Myocyte (in vitro differentiated cells): Measurements from ENCODE around the gene WDTC1. TPM values are rescaled to one million over a fixed set of nuclear protein-coding genes. Genes with fewer than 3 reads are reported as not detected.
"Not testable (repeated sequence)": the region's sequence is repeated elsewhere in the genome, so short reads cannot be mapped to it uniquely, and the experiment has no call there.

Experiments used
- DNase-seq: peaks from one replicate; pipeline ENCODE4 v3.0.0-alpha.2; 2012; ENCODE audit warnings: low read depth
- polyA plus RNA-seq: library from polyadenylated mRNA; unstranded; fragments of >200 nt; gene quantifications from one replicate; pipeline ENCODE4 v1.2.1, GENCODE V29; 2012; ENCODE audit warnings: missing spikeins
- total RNA-seq: library from RNA; depleted of rRNA; stranded (reverse); fragments of >200 nt; gene quantifications from 2 replicates; pipeline ENCODE4 v1.2.3, GENCODE V29; 2014

The WDTC1 gene, protein sequence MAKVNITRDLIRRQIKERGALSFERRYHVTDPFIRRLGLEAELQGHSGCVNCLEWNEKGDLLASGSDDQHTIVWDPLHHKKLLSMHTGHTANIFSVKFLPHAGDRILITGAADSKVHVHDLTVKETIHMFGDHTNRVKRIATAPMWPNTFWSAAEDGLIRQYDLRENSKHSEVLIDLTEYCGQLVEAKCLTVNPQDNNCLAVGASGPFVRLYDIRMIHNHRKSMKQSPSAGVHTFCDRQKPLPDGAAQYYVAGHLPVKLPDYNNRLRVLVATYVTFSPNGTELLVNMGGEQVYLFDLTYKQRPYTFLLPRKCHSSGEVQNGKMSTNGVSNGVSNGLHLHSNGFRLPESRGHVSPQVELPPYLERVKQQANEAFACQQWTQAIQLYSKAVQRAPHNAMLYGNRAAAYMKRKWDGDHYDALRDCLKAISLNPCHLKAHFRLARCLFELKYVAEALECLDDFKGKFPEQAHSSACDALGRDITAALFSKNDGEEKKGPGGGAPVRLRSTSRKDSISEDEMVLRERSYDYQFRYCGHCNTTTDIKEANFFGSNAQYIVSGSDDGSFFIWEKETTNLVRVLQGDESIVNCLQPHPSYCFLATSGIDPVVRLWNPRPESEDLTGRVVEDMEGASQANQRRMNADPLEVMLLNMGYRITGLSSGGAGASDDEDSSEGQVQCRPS
- total RNA-seq = 23.7 and 30.1 TPM in 2 replicates
- polyA plus RNA-seq = 30.5 TPM

DNA sequence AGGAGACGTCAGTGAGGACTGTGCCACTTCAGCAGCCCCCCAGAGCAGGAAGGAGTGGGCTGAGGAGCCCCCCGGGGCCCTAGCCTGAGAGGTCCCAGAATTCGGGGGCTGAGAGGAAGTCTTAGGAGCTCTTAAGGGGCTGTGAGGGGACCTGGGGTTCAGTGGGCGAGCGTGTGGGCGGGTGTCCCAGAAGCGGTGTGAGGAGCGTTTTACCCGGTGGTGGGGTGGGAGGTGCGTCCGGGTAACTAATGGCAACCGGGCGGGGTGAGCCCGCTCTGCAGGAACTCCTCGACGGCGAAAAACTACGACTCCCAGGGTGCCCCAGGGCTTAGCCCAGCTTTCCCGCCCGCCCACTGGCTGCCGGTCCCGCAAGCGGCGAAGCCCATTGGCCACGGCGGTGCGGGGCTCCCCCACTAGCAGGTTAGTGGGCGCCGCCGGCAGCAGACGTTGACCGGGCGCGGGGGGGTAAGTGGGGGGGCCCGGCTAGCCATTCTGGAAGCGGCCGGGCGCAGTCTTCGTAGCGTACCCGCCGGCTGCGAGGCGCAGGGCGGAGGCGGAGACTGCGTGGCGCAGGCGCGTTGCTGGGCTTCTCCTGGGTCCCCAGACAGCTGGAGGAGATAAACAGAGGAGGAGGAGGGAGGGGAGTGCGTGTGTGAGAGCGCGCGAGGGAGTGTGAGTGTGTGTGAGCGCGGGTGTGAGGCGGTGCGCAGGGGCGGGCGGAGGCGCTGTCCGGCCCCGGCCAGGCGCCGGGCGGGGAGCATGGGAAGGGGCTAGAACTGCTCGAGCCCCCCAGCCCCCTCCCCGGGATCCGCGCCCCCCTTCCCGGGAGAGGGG lies at the start of gene WDTC1:
WDTC1 (plus strand) TSS at position 584 of the 834 bp plus-strand sequence. CDS start 26,423 bp downstream, outside the sequence.
- DNase-seq = peak; percentile 96

DNA sequence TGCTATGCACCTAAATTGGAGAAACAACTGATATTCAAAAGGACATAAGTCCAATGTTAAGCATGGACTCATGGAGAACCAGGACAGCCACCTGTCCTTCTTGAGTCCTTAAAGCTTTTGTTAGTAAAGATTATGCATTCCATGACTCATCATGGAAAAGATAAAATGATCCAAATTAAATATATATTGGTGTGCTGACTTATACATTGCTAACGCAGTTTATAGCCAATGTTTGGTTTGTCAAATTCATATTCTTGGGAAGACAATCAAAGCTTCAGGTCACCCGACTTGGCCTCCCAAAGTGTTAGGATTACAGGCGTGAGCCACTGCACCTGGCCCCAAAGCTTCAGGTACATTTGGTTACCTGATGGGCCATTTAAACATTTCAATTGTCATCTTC lies 49.8 kb upstream of the WDTC1 start:
- DNase-seq = not testable (repeated sequence)

DNA sequence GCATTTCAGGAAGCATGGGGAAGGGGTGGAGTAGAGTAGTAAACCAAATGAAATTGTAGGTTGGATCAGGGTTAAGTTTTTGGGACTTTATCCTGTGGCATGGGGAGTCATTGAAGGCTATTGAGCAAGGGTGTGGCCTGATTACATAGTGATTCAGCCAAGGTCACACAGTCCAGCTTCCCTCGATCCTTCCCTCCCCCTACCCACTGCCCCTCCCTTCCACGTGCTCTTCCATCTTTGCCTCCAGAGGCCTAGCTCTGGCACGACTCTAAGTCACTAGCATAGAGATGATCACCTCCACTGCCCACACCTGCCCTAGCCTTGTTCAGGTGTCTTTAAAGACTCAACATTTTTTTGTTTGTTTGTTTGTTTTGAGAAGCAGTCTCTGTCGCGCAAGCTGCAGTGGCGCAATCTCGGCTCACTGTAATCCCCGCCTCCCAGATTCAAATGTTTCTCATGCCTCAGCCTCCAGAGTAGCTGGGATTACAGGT lies 42.3 kb upstream of the WDTC1 start:
- no peak for DNase-seq

DNA sequence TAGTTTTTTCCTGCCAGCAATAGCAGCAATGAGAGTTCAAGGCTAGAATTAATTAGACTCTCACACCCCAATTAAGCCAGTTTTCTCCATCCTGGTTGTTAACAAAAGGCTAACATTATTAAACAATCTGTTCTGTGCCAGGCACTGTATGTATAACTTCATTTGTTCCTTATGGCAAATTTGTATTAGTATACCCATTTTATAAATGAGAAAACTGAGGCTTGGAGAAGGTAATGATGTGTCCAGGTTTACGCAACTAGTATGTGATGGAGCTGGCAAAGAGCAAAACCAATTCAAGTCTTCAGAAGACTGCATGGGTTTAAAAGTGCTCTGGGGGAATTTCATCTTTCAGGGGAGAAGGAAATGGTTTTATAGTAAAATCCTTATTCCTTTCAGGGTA lies 41.2 kb upstream of the WDTC1 start:
- no peak for DNase-seq

DNA sequence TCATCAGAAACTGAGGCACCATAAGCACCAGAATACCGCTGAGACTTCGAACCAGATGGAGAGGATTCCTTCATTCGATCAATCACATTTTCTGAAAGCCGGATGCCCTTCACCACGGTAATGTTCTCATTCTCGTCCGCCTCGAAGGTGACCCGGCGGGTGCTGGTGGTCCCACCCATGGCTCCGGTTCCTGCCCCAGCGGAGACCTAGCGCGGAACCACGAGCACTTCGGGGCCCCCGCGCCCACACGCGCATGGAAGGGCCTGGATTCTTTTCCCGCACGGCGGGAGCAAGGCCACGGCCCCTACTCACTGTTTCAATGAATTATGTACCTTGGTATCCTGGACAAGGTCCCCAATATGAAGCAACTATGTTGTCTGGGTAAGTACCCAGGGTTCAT lies 33.1 kb upstream of the WDTC1 start:
- DNase-seq = no peak

DNA sequence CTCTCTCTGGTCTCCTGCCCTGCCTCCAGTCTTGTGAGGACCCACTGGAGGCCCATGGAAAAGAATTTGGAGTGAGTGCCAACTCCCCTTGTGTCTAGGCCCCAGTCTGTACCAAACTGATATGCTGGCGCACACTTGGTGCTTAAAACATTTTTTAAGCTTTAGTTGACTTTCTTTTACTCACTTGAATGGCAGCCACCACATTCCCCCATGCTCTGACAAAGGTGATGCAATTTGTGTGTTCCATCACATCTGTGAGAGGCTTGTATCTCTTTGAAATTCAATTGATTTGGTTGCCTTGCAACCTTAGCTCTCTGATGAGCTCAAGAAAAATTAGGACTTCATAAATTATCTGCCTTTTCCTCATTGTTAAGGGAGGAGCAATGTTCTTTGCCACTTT lies 30.5 kb upstream of the WDTC1 start:
- DNase-seq = no peak

DNA sequence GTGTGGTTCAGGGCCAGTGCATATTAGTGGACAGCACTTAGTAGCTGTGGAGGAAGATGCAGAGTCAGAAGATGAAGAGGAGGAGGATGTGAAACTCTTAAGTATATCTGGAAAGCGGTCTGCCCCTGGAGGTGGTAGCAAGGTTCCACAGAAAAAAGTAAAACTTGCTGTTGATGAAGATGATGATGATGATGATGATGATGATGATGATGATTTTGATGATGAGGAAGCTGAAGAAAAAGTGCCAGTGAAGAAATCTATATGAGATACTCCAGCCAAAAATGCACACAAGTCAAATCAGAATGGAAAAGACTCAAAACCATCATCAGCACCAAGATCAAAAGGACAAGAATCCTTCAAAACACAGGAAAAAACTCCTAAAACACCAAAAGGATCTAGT lies 27.2 kb upstream of the WDTC1 start:
- DNase-seq = not testable (repeated sequence)

DNA sequence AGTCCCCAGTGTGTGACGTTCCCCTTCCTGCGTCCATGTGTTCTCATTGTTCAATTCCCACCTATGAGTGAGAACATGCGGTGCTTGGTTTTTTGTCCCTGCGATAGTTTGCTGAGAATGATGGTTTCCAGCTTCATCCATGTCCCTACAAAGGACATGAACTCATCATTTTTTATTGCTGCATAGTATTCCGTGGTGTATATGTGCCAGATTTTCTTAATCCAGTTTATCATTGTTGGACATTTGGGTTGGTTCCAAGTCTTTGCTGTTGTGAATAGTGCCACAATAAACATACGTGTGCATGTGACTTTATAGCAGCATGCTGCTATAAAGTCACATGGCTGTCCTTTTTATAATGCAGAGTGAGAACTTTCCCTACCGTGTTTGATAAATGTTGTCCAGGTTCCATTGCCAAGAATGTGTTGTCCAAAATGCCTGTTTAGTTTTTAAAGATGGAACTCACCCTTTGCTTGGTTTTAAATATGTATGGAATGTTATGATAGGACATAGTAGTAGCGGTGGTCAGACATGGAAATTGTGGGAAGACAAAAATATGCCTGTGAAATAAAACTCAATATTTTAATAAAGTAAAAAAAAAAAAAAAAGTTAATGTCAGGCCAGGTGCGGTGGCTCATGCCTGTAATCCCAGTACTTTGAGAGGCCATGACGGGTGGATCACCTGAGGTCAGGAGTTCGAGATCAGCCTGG lies 26.1 kb upstream of the WDTC1 start:
- DNase-seq = not testable (repeated sequence)

DNA sequence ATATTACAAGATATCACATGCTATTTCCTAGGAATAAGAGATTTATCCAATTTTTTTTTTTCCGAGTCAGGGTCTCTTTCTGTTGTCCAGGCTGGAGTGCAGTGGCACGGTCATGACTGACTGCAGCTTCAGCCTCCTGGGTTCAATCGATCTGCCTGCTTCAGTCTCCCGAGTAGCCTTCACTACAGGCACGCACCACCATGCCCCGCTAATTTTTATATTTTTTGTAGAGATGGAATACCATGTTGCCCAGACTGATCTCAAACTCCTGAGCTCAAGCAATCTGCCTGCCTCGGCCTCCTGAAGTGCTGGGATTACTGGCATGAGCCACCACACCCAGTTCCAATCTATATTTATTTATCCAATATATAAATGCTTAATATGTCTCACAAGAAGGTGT lies 18.0 kb upstream of the WDTC1 start:
- no peak for DNase-seq

DNA sequence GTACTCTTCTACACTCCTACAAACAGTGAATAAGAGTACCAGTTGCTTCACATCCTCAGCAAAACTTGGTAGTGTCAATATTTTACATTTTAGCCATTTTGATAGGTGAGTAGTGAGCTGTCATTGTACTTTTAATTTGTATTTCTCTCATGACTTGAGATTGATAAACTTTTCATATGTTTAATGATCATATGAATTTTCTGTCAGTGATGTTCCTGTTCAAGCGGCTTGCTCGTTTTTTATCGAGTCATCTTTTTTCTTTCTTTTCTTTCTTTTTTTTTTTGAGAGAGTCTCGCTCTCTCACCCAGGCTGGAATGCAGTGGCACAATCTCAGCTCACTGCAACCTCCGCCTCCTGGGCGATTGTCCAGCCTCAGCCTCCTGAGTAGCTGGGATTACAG lies 17.0 kb upstream of the WDTC1 start:
- no peak for DNase-seq

DNA sequence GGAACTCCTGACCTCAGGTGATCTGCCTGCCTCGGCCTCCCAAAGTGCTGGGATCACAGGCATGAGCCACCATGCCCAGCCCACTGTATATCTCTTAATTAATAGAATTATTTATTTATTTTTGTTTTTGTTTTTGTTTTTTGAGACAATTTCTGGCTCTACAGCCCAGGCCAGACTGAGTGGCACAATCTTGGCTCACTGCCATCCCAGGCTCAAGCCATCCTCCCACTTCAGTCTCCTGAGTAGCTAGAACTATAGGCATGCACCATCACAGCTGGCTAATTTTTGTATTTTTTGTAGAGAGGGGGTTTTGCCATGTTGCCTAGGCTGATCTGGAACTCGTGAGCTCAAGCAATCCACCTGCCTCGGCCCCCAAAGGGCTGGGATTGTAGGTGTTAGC lies 15.7 kb upstream of the WDTC1 start:
- no peak for DNase-seq

DNA sequence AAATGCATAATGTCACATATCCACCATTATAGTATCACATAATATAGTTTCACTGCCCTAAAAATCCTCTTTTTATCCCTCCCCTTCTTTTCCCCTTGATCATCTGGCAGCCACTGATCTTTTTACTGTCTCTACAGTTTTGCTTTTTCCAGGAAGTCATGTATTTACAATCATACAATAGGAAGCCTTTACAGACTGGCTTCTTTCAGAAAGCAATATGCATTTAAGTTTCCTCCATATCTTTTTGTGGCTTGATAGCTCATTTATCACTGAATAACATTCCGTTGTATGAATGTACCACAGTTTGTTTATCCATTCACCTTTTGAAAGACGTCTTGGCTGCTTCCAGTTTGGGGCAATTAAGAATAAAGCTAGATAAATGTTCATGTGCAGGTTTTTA lies 14.3 kb upstream of the WDTC1 start:
- no peak for DNase-seq

DNA sequence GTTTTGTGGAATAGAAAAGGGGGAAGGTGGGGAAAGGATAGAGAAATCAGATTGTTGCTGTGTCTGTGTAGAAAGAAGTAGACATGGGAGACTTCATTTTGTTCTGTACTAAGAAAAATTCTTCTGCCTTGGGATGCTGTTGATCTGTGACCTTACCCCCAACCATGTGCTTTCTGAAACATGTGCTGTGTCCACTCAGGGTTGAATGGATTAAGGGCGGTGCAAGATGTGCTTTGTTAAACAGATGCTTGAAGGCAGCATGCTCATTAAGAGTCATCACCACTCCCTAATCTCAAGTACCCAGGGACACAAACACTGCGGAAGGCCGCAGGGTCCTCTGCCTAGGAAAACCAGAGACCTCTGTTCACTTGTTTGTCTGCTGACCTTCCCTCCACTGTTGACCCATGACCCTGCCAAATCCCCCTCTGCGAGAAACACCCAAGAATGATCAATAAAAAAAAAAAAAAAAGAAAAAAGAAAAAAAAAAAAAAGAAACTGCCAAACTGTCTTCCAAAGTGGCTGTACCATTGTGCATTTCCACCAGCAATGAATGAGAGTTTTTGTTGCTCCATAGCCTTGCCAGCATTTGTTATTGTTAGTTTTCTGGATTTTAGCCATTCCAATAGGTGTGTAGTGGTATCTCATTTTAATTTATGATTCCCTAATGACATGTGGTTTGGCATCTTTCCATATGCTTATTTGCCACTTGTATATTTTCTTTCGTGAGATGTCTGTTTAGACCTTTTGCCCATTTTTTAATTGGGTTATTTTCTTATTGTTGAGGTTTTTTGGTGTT lies 13.5 kb upstream of the WDTC1 start:
- not testable (repeated sequence) for DNase-seq

DNA sequence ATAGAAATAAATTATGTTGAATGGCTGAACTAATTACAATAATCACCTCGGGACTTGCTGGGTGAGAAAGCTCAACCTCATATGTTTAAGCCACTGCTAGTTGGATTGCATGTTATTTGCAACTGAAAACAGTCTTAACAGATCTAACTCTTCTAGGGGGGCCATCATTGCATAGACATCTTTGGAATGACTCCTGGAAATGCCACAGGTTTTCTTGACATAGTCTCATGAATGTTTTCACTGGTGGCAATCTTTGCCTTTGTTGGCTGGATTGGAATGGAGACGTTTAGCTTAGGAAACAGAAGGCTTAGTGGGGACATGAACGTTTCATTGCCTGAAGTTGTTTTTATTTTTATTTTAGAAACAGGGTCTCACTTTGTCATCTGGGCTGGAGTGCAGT lies 8.8 kb upstream of the WDTC1 start:
- no peak for DNase-seq

DNA sequence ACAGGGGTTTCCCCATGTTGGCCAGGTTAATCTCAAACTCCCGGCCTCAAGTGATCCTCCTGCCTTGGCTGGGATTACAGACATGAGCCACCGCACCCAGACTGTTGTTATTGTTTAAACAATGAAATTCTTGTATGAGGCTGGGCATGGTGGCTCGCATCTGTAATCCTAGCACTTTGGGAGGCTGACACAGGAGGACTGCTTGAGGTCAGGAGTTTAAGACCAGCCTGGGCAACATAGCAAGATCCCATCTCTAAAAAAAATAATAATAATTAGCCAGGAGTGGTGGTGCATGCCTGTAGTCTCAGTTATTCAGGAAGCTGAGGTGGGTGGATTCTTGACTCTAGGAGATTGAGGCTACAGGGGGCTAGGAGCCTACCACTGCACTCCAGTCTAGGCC lies 6.7 kb upstream of the WDTC1 start:
- no peak for DNase-seq

DNA sequence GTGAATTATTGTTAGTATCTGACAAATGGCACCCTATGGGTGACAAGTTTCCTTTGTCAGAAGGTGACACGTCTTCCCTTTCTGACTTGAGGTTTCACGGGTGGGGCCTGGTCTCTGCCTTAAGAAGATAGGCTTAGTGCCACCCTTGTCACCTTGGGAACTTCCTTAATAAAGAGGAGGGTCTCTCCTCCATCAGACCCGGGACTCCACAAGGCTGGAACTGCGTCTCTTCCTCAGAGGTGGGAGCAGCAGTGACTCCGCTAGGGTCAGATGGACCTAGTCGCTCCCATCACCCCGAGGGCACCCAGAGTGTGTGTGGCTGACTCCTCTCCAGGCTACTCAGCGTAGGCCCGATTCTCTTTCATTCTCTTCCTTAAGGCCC lies 774 bp upstream of the WDTC1 start:
- no peak for DNase-seq

DNA sequence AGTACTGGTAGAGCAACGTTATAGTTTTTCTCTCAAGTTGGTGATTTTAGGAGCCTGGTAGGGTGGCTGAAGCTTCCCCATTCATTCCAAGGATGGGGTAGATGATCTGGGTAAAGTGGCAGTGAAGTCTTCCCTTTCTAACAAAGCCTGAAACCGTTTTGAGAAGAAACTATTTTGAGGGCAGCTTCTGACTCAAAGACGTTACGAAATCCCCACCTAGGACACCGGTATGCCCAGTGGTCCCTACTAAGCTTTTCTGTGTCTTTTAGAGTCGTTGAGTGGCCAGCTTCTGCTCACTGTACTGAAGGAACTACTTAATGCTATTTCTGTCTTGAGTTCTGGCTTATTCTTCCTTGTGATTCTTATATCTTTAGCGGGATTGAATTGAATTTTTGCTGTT lies 1.4 kb downstream of the WDTC1 start:
- DNase-seq = no peak

DNA sequence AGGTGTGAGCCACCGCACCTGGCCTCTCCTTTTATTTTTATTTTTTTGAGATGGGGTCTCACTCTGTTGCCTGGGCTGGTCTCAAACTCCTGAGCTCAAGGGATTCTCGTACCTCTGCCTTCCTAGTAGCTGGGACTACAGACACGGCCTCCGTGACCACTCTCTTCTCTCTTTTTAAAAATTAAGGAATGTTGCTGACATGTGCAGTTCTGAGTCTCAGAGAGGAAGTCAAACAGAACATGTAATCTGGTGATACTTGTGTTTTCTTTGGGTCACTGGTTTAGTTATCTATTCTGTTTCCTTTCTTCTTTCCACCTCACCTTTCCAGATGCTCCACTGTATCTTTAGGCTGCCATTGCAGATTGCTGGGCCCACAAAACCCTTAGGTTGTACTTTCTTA lies 2.7 kb downstream of the WDTC1 start:
- DNase-seq = no peak

DNA sequence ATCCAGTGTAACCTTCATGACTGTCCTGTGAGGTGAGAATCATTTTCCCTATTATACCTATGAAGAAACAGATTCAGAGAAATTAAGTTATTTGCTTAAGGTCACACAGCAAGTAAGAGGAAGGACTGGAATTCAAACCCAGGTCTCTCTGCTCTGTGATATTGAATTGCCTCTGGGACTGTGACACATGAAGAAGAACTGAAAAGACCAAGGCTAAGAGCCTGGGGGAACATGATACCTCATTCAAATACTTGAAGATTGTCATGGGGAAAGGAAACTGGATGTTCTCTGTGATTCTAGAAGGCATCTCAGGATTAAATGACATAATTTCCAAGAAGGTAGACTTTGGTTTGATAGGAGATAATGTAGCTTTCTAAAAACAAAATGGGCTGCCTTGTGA lies 3.6 kb downstream of the WDTC1 start:
- DNase-seq = no peak

DNA sequence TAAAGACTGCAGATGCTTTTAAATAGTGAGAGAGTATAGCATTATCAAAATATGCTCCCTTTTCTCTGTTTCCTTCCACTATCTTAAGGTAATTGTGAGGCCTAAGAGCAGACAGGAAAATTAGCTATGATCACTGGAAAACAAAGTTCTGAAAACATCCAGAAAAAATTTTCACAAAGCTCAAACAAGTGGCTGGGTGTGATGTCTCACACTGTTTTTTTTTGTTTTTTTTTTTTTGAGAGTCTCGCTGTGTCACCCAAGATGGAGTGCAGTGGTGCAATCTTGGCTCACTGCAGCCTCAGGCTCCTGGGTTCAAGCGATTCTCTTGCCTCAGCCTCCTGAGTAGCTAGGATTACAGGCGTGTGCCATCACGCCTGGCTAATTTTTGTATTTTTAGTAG lies 7.2 kb downstream of the WDTC1 start:
- DNase-seq = no peak
